Erythroblast (primary cell): ENCODE measurements around the gene PYGB.

Source experiments
- GATA1 ChIP-seq: IDR thresholded peaks from 2 replicates; pipeline ENCODE4 v1.6.1; 2011; ENCODE audit warnings: low read depth, mild to moderate bottlenecking, control low read depth, low read length, moderate library complexity
- POLR2A ChIP-seq: IDR thresholded peaks from 2 replicates; pipeline ENCODE4 v1.6.1; 2011; ENCODE audit warnings: mild to moderate bottlenecking, low read length

DNA sequence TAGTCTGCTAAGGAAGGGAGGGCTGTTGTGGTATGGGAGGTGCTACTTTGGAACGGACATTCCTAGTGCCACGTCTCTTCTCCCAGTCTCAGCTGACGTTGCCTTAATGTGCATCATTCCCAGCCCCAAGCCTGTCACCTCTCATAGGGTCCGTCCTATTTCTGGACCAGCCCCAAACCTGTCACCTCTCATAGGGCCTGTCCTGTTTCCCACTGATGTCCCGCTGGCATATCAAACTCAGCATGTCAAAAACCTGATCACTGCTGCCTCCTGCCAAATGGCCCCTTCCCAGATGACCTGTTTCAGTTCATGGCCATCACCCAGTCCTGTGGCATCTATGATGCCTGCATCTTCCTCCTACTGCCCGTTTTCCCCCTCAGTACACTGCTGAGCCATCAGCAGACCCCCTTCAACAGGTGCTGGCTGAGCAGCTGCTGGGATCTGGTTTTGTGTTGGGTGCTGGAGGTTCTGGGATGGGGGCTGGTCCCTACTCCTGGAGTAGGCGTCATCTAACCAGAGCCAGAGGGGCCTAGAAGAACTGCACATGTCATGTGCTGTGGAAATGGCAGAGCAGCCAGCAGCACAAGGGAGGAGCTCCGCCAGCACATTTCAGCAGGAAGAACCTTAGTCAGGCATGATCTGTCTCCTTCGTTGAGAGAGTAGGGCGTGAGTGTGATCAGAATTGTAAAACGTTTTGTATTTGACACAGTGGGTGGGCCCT is 49.1 kb upstream of the PYGB start:
- TF ChIP-seq POLR2A = no peak
- no peak for TF ChIP-seq GATA1
